SK-N-SH (cell line): Measurements from ENCODE around the gene OR13G1. TPM values are rescaled to one million over a fixed set of nuclear protein-coding genes. Genes with fewer than 3 reads are reported as not detected.

Experiments used
- CTCF ChIA-PET: fragments of 300-600, 350-600 bp; formaldehyde crosslinking; extraction: SDS; loops from one replicate; lab custom pipeline; 2021; lab: Yijun Ruan, JAX
- POLR2A ChIA-PET: fragments of 350-600 bp; sonication (Branson Sonifier 250); formaldehyde crosslinking; extraction: SDS; loops from one replicate; lab custom pipeline; 2020; ENCODE audit warnings: antibody characterized with exemption, inconsistent platforms; lab: Yijun Ruan, JAX
- DNase-seq: peaks from one replicate; pipeline ENCODE4 v3.0.0; 2012
- H2AFZ ChIP-seq: fragments of 200-600 bp; sonication (generic); 2 replicates; pipeline ENCODE4 v1.8.1; 2016; ENCODE audit warnings: antibody characterized with exemption, mild to moderate bottlenecking, low read depth
- H3F3A ChIP-seq: fragments of 200-600 bp; sonication (generic); replicated peaks from 2 replicates; pipeline ENCODE3; 2016; ENCODE audit warnings: antibody characterized with exemption, mild to moderate bottlenecking; ENCODE audit not compliant: insufficient read depth
- H3K27ac ChIP-seq, 2 experiments: fragments of 200-500 bp in 1 of 2; fragments of 200-600 bp in 1 of 2; sonication (Bioruptor generic) in 1 of 2; sonication (generic), shearing (Covaris generic) in 1 of 2; 2 replicates each; pipeline versions ENCODE4 v1.5.1 to v1.6.1; 2014 to 2016; ENCODE audit warnings: low read depth in 2 of 2, inconsistent platforms in 1 of 2, low read length in 1 of 2, mild to moderate bottlenecking in 1 of 2, mixed read lengths in 1 of 2
- H3K27me3 ChIP-seq: fragments of 200-600 bp; sonication (generic), shearing (Covaris generic); 2 replicates; pipeline ENCODE4 v1.6.1; 2016; ENCODE audit warnings: mixed run types; ENCODE audit not compliant: insufficient read depth
- H3K36me3 ChIP-seq, 2 experiments: fragments of 200-500 bp in 1 of 2; fragments of 200-600 bp in 1 of 2; sonication (Bioruptor generic) in 1 of 2; sonication (generic) in 1 of 2; replicated peaks in 1 of 2; 2 replicates each; pipeline versions ENCODE3 to v1.5.1; 2014 to 2016; ENCODE audit warnings: low read length in 1 of 2, mild to moderate bottlenecking in 1 of 2; ENCODE audit not compliant: insufficient read depth in 2 of 2, control insufficient read depth in 1 of 2
- H3K4me1 ChIP-seq, 2 experiments: fragments of 200-500 bp in 1 of 2; fragments of 200-600 bp in 1 of 2; sonication (Bioruptor generic) in 1 of 2; sonication (generic), shearing (Covaris generic) in 1 of 2; 2 replicates each; pipeline versions ENCODE4 v1.5.1 to v1.6.1; 2014 to 2016; ENCODE audit warnings: low read depth in 1 of 2, low read length in 1 of 2, mixed run types in 1 of 2; ENCODE audit not compliant: insufficient read depth in 2 of 2, control insufficient read depth in 1 of 2
- H3K4me2 ChIP-seq: fragments of 200-600 bp; sonication (generic), shearing (Covaris generic); 2 replicates; pipeline ENCODE4 v1.6.1; 2017; ENCODE audit warnings: mixed run types
- H3K4me3 ChIP-seq, 2 experiments: fragments of 200-500 bp in 1 of 2; fragments of 200-600 bp in 1 of 2; sonication (Bioruptor generic) in 1 of 2; sonication (generic), shearing (Covaris generic) in 1 of 2; 2 replicates each; pipeline versions ENCODE4 v1.5.1 to v1.8.1; 2014 to 2016; ENCODE audit warnings: low read depth in 2 of 2, inconsistent platforms in 1 of 2, low read length in 1 of 2, mild to moderate bottlenecking in 1 of 2, mixed read lengths in 1 of 2, moderate library complexity in 1 of 2
- H3K79me2 ChIP-seq: fragments of 200-600 bp; sonication (generic); 2 replicates; pipeline ENCODE4 v1.8.1; 2017; ENCODE audit warnings: mild to moderate bottlenecking; ENCODE audit not compliant: insufficient read depth
- H3K9ac ChIP-seq: fragments of 200-600 bp; sonication (generic); 2 replicates; pipeline ENCODE4 v1.6.1; 2017; ENCODE audit warnings: mixed run types
- H3K9me2 ChIP-seq: fragments of 200-600 bp; sonication (generic); 2 replicates; pipeline ENCODE4 v1.6.1; 2017; ENCODE audit warnings: mixed run types
- H3K9me3 ChIP-seq: fragments of 200-600 bp; sonication (generic); 2 replicates; pipeline ENCODE4 v1.6.1; 2017; ENCODE audit warnings: mixed run types, mild to moderate bottlenecking, moderate library complexity
- H4K20me1 ChIP-seq: fragments of 200-600 bp; sonication (generic); 2 replicates; pipeline ENCODE4 v1.6.1; 2017; ENCODE audit warnings: mild to moderate bottlenecking, mixed run types; ENCODE audit not compliant: insufficient read depth
- CHD2 ChIP-seq: fragments of 150-350 bp; IDR thresholded peaks from 2 replicates; pipeline ENCODE4 v1.6.1; 2018; ENCODE audit warnings: low read length; ENCODE audit not compliant: partially characterized antibody
- EZH2phosphoT487 ChIP-seq: fragments of 200-600 bp; sonication (generic); IDR thresholded peaks from 2 replicates; pipeline ENCODE4 v1.6.1; 2017; ENCODE audit warnings: low read depth, mixed run types, mild to moderate bottlenecking, antibody characterized with exemption, moderate library complexity, borderline replicate concordance
- FOXJ3 ChIP-seq: sonication (generic); formaldehyde crosslinking; IDR thresholded peaks from 2 replicates; pipeline ENCODE4 v1.5.1; 2020; ENCODE audit warnings: mild to moderate bottlenecking, missing genetic modification reagents
- MEF2A ChIP-seq: IDR thresholded peaks from 2 replicates; pipeline ENCODE4 v1.4.0; 2012; ENCODE audit warnings: low read depth, borderline replicate concordance
- NFIC ChIP-seq: IDR thresholded peaks from 2 replicates; pipeline ENCODE4 v1.4.0; 2012; ENCODE audit warnings: borderline replicate concordance
- RFX5 ChIP-seq: IDR thresholded peaks from 2 replicates; pipeline ENCODE4 v1.6.1; 2012; ENCODE audit warnings: mild to moderate bottlenecking, improper control_type of control experiment, low read length
- RXRA ChIP-seq: IDR thresholded peaks from 2 replicates; pipeline ENCODE4 v1.4.0; 2012; ENCODE audit warnings: low read depth, mild to moderate bottlenecking, borderline replicate concordance
- SIN3A ChIP-seq: IDR thresholded peaks from 2 replicates; pipeline ENCODE4 v1.6.1; 2012; ENCODE audit warnings: low read depth, mild to moderate bottlenecking, low read length, moderate library complexity, borderline replicate concordance
- YY1 ChIP-seq: IDR thresholded peaks from 2 replicates; pipeline ENCODE4 v1.4.0; 2012; ENCODE audit warnings: low read depth, mild to moderate bottlenecking
- WGBS: methylation state at CpG from one replicate; pipeline ENCODE4 v1.1.6; 2017; ENCODE audit warnings: low lambda C conversion rate; 5-methylcytosine and 5-hydroxymethylcytosine counted together
- polyA plus RNA-seq, 3 experiments: library from polyadenylated mRNA; depleted of rRNA; stranded (reverse); fragments of >200 nt; gene quantifications; 2 replicates each; pipeline ENCODE4 v1.2.3, GENCODE V29; 2012
- TF ChIP-seq, protein P1 (sequence below): fragments of 200-600 bp; sonication (generic); IDR thresholded peaks from 2 replicates; pipeline ENCODE4 v1.6.1; 2017; ENCODE audit warnings: antibody characterized with exemption, mild to moderate bottlenecking, moderate library complexity
- TF ChIP-seq, protein P2 (sequence below): IDR thresholded peaks from 2 replicates; pipeline ENCODE4 v1.6.1; 2012; ENCODE audit warnings: mild to moderate bottlenecking, low read depth, low read length, moderate library complexity

Gene OR13G1
- polyA plus RNA-seq, 1 of the 3 experiments (the other 2 are of a cell fraction): not detected

DNA sequence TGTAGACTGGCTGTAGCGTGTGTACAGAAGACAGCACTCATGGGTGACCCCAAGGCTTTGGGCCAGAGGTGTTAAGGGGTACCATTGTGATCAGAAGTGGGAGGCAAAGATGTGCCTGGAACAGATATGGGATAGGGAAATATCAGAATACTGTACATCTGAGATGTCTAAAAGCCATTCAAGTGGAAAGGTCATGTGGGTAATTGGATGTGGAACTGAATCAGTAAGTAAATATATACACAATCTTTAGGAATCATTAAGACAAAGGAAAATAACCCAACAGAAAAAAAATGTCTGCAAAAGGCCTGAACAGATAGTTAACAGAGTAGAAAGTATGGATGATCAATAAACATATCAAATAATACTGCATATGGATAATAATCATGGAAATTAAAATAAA, 26.5 kb downstream of the OR13G1 start:
- Histone ChIP-seq H3K4me2 (no peak overlapping the region), H2AFZ (no peak overlapping the region), H3K9me2 (no peaks in the 10 kb centered on the region), H3K4me1 (no peaks in the 10 kb centered on the region), H3F3A (no peaks in the 10 kb centered on the region), H3K9me3 (no peaks in the 10 kb centered on the region), H3K9ac (no peak overlapping the region), H3K27ac (no peak overlapping the region), H3K27me3 (no peaks in the 10 kb centered on the region), H3K79me2 (no peaks in the 10 kb centered on the region), H3K4me3 (no peak overlapping the region), H3K36me3 (no peaks in the 10 kb centered on the region), H4K20me1 (no peaks in the 10 kb centered on the region)
- CTCF ChIA-PET: no interaction called here
- no peak for DNase-seq
- TF ChIP-seq CHD2 (no peak), YY1 (no peak)
- POLR2A ChIA-PET: no interaction called here
- WGBS: 0% methylated on average over 1 of the region's 1 CpG

DNA sequence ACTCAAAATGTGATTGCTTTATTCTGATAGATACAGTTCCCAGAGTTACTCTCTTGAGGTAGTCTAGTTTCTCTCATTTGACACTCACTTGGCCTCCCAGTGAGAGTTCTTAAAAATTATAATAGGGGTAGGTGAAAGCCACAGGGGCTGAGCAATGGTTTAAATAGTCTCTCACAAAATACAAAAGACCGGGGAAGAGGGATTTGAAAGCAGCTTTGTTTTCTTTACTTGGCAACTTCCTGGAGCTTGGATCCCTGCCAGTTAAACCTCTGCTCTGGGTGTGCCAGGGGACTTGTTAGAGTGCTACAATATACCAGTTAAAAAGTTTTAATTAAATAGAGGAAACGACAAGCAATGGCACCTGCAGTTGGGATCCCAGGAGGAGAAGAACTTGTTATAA, 31.7 kb downstream of the OR13G1 start:
- CTCF ChIA-PET: no interaction called here
- no peak overlapping the region for H2AFZ ChIP-seq
- no peaks in the 10 kb centered on the region for H3K9me3 ChIP-seq
- POLR2A ChIA-PET: no interaction called here
- no peaks in the 10 kb centered on the region for H3K9me2 ChIP-seq
- H3K27me3 ChIP-seq: no peaks in the 10 kb centered on the region
- TF ChIP-seq, protein P1, sequence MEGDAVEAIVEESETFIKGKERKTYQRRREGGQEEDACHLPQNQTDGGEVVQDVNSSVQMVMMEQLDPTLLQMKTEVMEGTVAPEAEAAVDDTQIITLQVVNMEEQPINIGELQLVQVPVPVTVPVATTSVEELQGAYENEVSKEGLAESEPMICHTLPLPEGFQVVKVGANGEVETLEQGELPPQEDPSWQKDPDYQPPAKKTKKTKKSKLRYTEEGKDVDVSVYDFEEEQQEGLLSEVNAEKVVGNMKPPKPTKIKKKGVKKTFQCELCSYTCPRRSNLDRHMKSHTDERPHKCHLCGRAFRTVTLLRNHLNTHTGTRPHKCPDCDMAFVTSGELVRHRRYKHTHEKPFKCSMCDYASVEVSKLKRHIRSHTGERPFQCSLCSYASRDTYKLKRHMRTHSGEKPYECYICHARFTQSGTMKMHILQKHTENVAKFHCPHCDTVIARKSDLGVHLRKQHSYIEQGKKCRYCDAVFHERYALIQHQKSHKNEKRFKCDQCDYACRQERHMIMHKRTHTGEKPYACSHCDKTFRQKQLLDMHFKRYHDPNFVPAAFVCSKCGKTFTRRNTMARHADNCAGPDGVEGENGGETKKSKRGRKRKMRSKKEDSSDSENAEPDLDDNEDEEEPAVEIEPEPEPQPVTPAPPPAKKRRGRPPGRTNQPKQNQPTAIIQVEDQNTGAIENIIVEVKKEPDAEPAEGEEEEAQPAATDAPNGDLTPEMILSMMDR: no peak
- TF ChIP-seq SIN3A (no peak), RXRA (no peak), MEF2A (no peak), EZH2phosphoT487 (no peak), FOXJ3 (CRISPR knock-in tag) (no peak)
- no peaks in the 10 kb centered on the region for H3K4me1 ChIP-seq
- no peaks in the 10 kb centered on the region for H3K36me3 ChIP-seq
- H3K79me2 ChIP-seq: no peaks in the 10 kb centered on the region
- no peak for DNase-seq
- no peaks in the 10 kb centered on the region for H4K20me1 ChIP-seq
- no peaks in the 10 kb centered on the region for H3F3A ChIP-seq
- H3K4me2 ChIP-seq: no peak overlapping the region
- H3K9ac ChIP-seq: no peak overlapping the region
- H3K4me3 ChIP-seq: no peak overlapping the region
- H3K27ac ChIP-seq: no peak overlapping the region
- 0% methylated on average over 2 of the region's 2 CpGs for WGBS

DNA sequence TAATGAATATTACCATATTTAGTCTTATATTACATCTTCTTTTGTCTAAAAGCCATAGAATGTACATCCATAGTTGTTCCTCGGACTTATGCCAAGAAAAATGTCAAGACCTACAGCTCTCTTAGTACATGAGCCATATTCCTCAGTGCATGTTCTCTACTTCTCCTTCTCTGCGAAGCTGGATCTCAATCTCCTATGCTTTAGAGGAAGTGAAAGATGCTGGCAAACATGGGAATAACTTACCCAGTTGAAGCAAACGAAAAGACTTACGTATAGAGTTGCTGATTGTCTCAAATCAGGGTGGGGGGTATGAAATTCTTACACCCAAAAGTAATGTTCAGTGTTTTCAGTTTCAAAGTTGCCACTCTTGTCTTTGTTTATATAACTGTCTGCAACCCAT, 32.7 kb downstream of the OR13G1 start:
- Histone ChIP-seq H3K9me2 (no peaks in the 10 kb centered on the region), H3K79me2 (no peaks in the 10 kb centered on the region), H3K9me3 (no peaks in the 10 kb centered on the region), H4K20me1 (no peaks in the 10 kb centered on the region), H3K36me3 (no peaks in the 10 kb centered on the region), H3K4me2 (no peak overlapping the region), H3K4me3 (no peak overlapping the region), H3K9ac (no peak overlapping the region), H3K27ac (no peak overlapping the region)
- ChIA-PET POLR2A (no interaction called here), CTCF (no interaction called here)
- TF ChIP-seq RFX5 (no peak), NFIC (no peak)
- TF ChIP-seq, protein P2, sequence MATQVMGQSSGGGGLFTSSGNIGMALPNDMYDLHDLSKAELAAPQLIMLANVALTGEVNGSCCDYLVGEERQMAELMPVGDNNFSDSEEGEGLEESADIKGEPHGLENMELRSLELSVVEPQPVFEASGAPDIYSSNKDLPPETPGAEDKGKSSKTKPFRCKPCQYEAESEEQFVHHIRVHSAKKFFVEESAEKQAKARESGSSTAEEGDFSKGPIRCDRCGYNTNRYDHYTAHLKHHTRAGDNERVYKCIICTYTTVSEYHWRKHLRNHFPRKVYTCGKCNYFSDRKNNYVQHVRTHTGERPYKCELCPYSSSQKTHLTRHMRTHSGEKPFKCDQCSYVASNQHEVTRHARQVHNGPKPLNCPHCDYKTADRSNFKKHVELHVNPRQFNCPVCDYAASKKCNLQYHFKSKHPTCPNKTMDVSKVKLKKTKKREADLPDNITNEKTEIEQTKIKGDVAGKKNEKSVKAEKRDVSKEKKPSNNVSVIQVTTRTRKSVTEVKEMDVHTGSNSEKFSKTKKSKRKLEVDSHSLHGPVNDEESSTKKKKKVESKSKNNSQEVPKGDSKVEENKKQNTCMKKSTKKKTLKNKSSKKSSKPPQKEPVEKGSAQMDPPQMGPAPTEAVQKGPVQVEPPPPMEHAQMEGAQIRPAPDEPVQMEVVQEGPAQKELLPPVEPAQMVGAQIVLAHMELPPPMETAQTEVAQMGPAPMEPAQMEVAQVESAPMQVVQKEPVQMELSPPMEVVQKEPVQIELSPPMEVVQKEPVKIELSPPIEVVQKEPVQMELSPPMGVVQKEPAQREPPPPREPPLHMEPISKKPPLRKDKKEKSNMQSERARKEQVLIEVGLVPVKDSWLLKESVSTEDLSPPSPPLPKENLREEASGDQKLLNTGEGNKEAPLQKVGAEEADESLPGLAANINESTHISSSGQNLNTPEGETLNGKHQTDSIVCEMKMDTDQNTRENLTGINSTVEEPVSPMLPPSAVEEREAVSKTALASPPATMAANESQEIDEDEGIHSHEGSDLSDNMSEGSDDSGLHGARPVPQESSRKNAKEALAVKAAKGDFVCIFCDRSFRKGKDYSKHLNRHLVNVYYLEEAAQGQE: no peak
- TF ChIP-seq, all 33 proteins: peak for 0
- Histone ChIP-seq H2AFZ (no peak overlapping the region), H3K4me1 (no peaks in the 10 kb centered on the region), H3F3A (no peaks in the 10 kb centered on the region), H3K27me3 (no peaks in the 10 kb centered on the region)
- no peak for DNase-seq
- 7% methylated on average over 4 of the region's 4 CpGs for WGBS
